ENCODE results near the gene PCDHB14.

Gene PCDHB14

GRCh38 chr5:141258948-141259347 is 35.8 kb downstream of the PCDHB14 start:
- no peak for DNase-seq (ENCODE audit: low spot score)
- ChIA-PET POLR2A (ENCODE audit: low non-redundant PET) (no interaction called here), CTCF (no interaction called here)
- H3K27ac ChIP-seq, result no peak overlapping the region
- TF ChIP-seq CTCF (conservative IDR thresholded peaks at IDR 0.05; ENCODE audit: low read depth), result no peak

DNA sequence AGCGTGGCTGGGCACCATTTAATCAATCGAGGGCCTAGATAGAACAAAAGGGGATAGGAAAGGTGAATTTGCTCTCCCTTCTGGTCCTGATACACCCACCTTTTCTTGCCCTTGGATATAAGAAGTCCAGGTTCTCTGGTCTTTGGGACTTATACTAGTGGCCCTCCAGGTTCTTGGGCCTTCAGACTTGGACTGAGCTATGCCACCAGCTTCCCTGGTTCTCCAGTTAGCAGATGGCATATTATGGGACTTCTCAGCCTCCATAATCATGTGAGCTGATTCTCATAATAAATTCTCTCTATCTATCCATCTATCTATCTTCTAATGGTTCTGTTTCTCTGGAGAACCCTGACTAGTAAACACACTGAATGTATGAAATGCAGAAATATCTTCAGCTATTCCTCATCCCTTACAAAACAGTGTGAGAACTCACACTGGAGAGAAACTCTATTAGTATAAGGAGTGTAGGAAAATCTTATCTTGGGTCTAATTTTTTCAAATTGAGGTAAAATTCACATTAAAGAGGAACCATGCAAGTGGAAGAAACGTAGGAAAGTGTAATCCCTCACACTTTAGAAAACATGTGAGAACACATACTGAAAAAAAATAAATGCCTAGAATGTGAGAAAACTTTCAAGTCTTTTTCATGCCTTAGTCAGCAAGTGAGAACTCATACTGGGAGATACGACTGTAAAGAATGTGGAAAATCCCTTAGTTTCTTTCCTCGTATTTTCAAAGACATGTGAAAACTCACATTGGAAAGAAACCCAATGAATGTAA is 37.5 kb downstream of the PCDHB14 start:
- ChIA-PET POLR2A (ENCODE audit: low non-redundant PET) (no interaction called here), CTCF (interaction anchor here (0.7 kb wide), 1 partner anchor 128 kb away, joined by 3 read pairs; no protein-coding TSS in a partner anchor)
- H3K27ac ChIP-seq, result no peak overlapping the region
- TF ChIP-seq CTCF (conservative IDR thresholded peaks at IDR 0.05; ENCODE audit: low read depth), result no peak
- DNase-seq (ENCODE audit: low spot score), result no peak

GRCh38 chr5:141261238-141261546 is 38.0 kb downstream of the PCDHB14 start:
- ChIA-PET POLR2A (ENCODE audit: low non-redundant PET) (no interaction called here), CTCF (interaction anchor here (0.7 kb wide), 1 partner anchor 129 kb away, joined by 3 read pairs; no protein-coding TSS in a partner anchor)
- no peak for DNase-seq (ENCODE audit: low spot score)
- no peak for TF ChIP-seq CTCF (conservative IDR thresholded peaks at IDR 0.05; ENCODE audit: low read depth)
- no peak overlapping the region for H3K27ac ChIP-seq

- CTCF ChIA-PET, result no interaction called here
- no peak for TF ChIP-seq CTCF (conservative IDR thresholded peaks at IDR 0.05; ENCODE audit: low read depth)
- no peak for DNase-seq (ENCODE audit: low spot score)
- POLR2A ChIA-PET (ENCODE audit: low non-redundant PET), result no interaction called here
- H3K27ac ChIP-seq, result no peak overlapping the region
These were observed 46.1 kb downstream of the PCDHB14 start for GRCh38 chr5:141269195-141269594.

- ChIA-PET POLR2A (ENCODE audit: low non-redundant PET) (no interaction called here), CTCF (interaction anchor here (0.7 to 0.8 kb wide), 3 partner anchors 15 to 256 kb away, joined by 3 read pairs; partner anchors contain the start of gene PCDHB9)
- no peak for DNase-seq (ENCODE audit: low spot score)
- no peak for TF ChIP-seq CTCF (conservative IDR thresholded peaks at IDR 0.05; ENCODE audit: low read depth)
- H3K27ac ChIP-seq, result no peak overlapping the region
These were observed 49.8 kb downstream of the PCDHB14 start for GRCh38 chr5:141272906-141273305.

All from RWPE1 (cell line).